Hematopoietic multipotent progenitor cell treated with erythropoietin and hydrocortisone succinate and interleukin-3 and kit ligand, for 15 days (in vitro differentiated cells): Measurements from ENCODE around the gene ECE1.
A peak's percentile ranks its signal among the peaks of the same experiment; 100 is the strongest.

Source experiments
- DNase-seq: peaks from one replicate; pipeline ENCODE4 v3.0.0-alpha.2; 2015; ENCODE audit warnings: low spot score

ECE1 gene

GRCh38 chr1:21325731-21326387 is 35.6 kb upstream of the ECE1 start:
- DNase-seq: no peak

- DNase-seq: no peak
Observed at GRCh38 chr1:21325231-21325718, 35.0 kb upstream of the ECE1 start.

- DNase-seq: peak; percentile 91
Observed at GRCh38 chr1:21324368-21325141, 34.3 kb upstream of the ECE1 start.

- DNase-seq: no peak
Observed at GRCh38 chr1:21323091-21323490, 32.8 kb upstream of the ECE1 start.

- no peak for DNase-seq
Observed at GRCh38 chr1:21322681-21323016, 32.4 kb upstream of the ECE1 start.

- DNase-seq: no peak
Observed at GRCh38 chr1:21321963-21322680, 31.9 kb upstream of the ECE1 start.

GRCh38 chr1:21320410-21321108 is 30.3 kb upstream of the ECE1 start:
- peak; percentile 78 for DNase-seq

GRCh38 chr1:21319447-21320407 is 29.5 kb upstream of the ECE1 start:
- peak; percentile 76 for DNase-seq

- DNase-seq: no peak
Observed at GRCh38 chr1:21318714-21319159, 28.5 kb upstream of the ECE1 start.

GRCh38 chr1:21318057-21318713 is 27.9 kb upstream of the ECE1 start:
- DNase-seq: no peak

- no peak for DNase-seq
Observed at GRCh38 chr1:21317690-21318043, 27.4 kb upstream of the ECE1 start.

GRCh38 chr1:21317035-21317689 is 26.9 kb upstream of the ECE1 start:
- no peak for DNase-seq

- no peak for DNase-seq
Observed at GRCh38 chr1:21314743-21315396, 24.6 kb upstream of the ECE1 start.

- DNase-seq: no peak
Observed at GRCh38 chr1:21313886-21314721, 23.8 kb upstream of the ECE1 start.

- no peak for DNase-seq
Observed at GRCh38 chr1:21313203-21313885, 23.1 kb upstream of the ECE1 start.

- no peak for DNase-seq
Observed at GRCh38 chr1:21312407-21312992, 22.2 kb upstream of the ECE1 start.

GRCh38 chr1:21311016-21311415 is 20.8 kb upstream of the ECE1 start:
- no peak for DNase-seq
